RKO (cell line): Measurements from ENCODE around the gene TMEM120B.
"Not testable (repeated sequence)": the region's sequence is repeated elsewhere in the genome, so short reads cannot be mapped to it uniquely, and the experiment has no call there.

Source experiments
- DNase-seq: peaks from one replicate; pipeline ENCODE4 v3.0.0-alpha.2; 2016; ENCODE audit warnings: low spot score

The TMEM120B gene

DNA sequence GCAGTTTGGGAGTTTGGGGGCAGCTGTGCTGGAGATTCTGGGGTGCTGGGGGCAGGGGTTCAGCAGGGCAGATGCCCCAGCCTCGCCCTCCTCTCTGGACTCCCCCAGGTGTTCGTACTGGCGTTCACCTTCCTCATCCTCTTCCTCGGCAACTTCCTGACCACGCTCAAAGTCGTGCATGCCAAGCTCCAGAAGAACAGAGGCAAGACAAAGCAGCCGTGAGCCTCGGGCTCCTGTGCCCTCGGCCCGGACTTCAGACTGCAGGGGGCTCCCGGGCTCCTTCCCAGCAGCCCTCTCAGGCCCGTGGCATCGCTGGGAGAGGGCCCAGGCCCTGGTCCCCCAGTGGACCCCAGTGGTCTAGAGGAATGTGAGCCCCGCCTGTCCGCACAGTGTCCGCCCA, 62.9 kb downstream of the TMEM120B start:
- no peak for DNase-seq

- DNase-seq = peak; percentile 73
Observed at GRCh38 chr12:121776190-121777098, 63.9 kb downstream of the TMEM120B start.

DNA sequence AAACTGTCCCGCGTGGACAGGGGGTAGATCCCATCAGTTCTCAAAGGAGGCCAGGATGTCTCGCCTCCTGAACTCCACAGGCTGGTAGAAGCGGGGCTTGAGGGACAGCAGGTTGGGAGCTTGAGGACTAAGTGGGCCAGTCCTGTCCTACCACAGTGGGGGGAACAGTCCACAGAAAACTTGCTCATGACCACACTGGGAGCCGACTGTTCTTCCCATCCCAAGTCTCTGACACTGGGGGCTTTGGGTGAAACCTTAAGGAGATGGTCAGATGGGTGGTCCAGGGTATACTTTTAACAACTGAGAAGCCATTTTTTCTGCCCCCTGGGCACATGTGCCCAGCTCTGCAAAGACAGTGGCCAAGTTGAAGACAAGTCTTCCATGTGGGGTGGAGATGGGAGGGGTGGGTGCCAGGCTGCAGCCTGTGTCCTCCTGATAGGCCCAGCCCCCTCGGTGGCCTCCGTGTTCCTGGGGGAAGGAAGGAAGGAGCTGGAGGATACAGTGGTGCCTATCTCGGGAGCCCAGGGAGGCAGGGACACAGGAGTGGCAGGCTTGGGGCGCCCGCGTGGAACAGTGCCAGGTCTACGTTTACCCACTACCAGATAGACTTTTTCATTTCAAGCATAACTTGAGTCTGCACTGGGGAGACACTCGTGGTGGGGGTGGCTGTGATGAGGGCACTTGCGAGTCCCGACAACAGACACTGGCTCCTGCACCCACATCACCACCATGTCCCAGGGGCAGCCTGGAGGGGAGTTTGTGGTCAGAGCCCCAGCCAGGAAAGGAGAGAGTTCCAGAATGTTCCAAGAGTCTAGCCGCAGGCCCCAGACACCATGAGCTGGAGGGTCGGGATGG, 66.2 kb downstream of the TMEM120B start:
- no peak for DNase-seq

DNA sequence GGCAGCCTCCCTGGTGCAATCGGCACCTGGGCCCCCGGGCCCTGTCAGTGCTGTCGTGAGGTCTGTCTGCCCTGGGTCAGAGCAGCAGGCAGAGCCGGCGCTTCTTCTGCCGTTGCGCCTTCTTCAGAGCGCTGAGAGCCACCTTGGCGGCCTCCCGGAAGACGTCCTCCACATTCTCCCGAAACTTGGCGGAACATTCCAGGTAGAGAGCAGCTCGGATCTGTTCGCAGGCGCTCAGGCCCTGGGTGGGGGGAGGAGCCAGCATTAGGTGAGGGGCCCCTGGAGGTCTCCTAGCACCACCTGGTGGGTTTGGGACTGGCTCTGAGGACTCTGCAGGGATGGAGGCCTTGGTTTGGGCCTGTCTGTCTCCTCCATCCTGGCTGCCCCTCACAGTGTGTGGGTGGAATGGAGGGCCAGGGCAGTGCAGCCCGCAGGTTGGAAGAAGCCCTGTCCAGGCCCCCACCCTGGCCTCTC, 66.9 kb downstream of the TMEM120B start:
- no peak for DNase-seq

DNA sequence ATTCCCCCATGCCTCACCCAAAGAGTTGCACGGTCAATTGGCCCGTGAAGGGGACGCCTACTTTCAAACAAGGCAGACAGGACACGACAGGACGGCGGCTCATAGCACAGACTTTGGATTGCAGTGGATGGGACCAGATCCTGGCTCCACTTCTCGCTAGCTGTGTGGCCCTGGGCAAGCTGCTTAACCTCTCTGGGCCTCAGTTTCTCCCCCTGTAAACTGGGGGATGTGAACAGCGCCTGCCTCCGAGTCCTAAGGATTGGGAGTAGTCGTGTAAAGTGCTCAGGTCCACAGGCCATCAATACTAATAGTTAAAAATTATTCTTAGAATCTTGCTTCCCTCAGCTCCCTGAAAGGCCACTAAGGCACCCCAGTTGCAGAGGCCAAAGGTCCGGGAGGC, 67.9 kb downstream of the TMEM120B start:
- DNase-seq = no peak

DNA sequence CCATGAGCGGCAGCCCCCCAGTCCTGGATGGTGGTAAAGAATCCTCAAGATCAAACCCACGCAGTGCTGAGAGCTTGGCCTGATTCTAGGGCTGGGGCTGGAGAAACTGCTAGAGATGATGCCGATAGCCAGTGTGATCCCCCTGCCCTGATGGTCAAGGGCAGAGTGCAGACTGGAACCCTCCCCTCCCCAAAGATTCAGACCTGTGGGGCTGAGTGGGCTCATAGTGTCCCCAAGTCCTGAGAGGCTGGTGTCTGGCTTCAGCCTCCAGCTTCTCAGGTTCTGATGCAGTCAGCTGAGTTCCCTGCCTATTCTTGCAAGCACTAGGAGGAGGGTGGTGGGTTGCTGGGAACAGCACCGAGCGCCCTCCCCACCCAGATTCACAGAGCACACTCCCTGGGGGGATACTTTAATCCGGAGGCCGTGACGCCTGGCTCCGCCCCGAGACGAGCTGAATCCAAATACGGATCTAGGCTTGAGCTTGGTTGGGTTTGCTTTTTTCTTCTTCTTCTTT, 69.0 kb downstream of the TMEM120B start:
- no peak for DNase-seq

DNA sequence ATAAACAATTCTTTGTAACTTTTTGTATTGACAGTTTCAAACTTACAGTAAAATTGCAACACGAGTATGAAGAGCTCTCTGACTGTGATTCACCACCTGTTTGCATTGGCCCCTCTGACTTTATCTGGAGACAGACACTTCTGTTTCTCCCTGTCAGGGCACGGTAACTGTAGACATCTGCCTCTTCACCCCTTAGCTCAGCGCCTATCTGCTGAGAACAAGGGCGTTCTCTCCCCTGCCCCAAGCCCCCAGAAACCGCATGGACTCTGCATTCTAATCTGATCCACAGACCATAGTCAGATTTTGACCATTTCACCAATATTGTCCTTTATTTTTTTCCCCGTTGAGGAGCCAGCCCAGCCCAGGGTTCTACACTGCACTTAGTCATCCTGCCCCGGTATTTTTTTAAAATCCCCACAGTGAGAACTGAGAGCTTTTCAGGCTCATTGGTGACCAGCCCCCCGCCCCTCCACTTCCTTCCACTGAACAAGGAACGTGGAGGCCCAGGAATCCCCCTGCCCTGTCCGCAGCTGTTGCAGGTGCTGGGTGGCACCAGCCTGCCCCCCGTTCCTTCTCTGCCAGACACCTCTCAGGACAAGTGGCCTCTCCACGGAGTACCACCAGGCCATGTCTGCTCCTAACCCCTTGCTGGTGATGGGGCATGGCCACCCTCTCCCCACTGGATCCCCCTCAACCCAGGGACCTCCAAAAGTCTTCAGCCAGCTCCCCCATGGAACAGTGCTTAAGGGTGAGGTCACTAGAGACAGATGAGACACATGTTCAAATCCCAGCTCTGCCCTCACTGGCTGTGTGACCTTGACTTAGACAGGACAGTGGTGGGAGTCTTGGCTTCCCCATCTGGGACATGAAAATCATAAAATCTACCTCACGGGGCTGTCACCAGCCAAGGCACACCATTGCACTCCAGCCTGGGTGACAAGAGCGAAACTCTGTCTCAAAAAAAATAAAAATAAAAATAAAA, 69.7 kb downstream of the TMEM120B start:
- DNase-seq = no peak

DNA sequence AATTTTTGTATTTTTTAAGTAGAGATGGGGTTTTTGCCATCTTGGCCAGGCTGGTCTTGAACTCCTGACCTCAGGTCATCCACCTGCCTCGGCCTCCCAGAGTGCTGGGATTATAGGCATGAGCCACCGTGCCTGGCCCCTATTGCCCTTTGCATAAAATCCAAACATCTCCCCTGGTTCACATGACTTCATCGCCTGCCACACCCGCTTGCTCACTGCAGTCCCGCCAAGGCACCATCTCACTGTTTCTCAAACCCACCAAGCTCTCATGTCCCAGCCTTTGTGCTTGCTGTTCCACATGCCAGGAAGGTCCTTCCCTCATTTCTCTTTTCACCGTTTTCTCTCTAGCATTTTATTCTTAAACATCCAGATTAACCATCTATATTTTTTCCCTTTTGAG, 71.2 kb downstream of the TMEM120B start:
- no peak for DNase-seq

DNA sequence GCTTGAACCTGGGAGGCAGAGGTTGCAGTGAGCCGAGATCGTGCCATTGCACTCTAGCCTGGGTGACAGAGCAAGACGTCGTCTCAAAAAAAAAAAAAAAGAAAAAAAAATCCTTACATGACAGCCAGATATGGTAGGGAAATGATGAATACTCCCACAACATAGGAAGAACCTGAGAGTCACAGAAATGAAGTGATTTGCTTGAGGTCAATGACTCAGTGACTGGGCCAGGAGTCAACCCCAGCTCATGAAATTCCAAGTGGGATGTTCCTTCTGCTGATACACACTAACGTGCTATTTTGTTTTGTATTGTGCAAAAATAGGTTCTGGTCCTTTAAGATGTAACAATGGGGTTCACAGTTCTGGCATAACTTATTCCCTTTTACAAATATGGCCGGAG, 71.9 kb downstream of the TMEM120B start:
- peak; percentile 99 for DNase-seq

DNA sequence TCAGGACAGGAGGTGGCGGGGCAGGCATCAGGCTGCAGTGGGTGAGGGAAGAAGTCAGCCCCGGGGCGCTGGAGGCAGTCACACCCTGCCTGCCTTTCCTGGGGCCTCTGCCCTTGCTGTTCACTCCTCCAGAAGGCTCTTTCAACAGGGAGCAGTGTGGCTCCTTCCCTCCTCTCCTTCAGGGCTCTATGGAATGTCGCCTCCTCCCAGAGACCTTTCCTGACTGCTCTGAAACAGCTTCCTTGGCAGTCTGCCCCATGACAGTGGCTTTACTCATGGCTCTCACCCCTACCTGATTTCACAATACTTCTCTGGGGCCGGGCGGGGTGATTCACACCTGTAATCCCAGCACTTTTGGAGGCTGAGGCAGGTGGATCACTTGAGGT, 73.9 kb downstream of the TMEM120B start:
- peak; percentile 94 for DNase-seq

GRCh38 chr12:121787063-121788025, 74.8 kb downstream of the TMEM120B start:
- DNase-seq = no peak

DNA sequence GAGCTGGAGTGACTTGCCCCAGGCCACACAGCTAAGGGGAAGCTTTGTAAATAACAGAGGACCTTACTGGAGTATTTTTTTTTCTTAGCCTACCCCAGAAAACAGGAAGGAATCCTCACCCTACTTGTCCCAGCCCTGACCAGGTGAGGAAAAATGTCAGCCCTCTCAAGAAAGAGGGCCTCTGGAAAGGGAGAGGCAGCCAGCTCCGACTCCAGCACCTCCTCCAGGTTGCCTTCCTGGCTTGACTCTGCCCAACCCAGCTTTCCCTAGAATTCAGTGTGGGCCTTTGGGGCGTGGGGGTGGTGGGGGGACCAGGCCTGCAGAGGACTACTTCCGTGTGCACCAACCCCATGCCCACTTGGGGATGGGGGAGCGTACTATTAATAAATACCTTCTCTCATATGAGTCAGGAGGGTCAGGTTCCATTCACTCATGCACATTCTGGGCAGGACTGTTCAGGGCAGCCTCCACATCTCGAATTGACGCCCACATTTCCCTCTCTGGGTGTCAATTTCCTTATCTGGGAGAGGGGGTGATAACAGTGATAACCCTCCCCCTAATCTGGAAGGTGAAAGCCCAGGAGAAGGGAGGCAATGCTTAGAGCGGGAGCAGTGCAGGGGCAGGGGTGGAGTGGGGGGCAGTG, 75.7 kb downstream of the TMEM120B start:
- DNase-seq = no peak

DNA sequence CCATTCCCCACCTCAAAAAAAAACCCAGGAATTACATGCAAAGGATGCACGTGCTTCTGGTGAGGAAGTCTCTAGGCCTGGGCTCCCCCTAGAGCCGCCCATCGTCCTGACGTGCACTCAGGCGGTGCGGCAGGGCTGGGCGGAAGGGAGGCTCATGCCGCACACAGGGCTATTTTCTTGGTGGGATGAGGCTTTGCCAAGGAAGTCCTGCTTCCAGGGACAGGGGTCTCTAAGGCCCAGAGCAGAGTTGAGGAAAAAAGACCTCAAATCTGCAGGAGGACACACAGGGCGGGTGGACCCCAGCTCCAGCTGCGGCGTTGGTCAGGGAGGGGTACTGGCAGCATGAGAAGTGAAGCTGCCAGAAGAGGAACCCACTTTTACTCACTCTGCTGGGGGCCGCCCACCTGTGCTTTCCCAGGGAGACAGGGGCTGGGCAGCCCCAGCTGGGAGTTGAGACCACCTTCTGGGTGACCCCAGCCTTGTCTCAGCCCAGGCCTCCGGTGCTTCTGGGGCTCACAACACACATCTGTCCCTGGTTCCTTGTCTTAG, 76.8 kb downstream of the TMEM120B start:
- no peak for DNase-seq

DNA sequence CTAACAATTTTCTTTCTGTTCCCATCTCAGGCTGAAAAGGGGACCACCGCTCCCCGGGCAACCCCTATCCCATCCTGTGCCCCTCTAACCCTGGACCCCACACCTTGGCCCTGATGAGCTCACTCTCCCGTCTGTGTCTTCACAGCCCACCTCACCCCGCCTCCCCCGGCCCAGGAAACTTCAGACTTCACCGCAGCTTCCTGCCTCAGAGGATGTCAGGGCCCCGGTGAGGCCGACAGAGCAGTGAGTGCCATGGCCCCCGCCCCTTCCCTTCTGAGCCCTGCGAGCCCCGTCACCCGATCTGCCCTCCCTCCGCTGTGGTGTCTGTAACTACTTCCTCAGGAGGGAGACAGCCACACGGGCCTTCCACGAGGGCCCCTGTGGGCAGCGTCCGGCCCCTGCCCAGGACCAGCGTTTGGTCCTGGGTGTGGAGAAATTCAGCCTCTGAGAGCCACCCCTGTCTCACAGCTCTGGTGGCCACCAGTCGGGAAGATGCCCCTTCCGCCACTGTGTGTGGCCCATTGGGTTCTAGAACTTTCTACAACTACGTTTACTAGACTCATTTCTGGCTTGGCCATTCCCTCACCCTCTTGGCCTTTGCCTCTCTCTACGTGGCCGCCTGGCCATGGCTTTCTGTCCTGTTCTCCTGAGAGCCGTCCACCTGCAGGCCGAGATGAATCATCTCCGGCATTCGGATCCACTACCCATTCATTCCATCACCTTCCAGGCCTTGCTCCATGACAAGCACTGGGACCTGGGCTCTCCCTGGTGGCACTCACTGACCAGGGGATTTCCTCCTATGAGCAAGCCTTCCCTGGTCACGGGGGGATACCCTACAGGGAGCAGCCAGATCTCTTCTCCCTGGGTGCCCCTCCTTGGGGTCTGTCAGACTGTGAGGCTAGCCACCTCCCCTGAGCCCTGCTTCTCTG, 77.5 kb downstream of the TMEM120B start:
- no peak for DNase-seq

- DNase-seq = not testable (repeated sequence)
Observed at GRCh38 chr12:121790785-121791184, 78.2 kb downstream of the TMEM120B start.

DNA sequence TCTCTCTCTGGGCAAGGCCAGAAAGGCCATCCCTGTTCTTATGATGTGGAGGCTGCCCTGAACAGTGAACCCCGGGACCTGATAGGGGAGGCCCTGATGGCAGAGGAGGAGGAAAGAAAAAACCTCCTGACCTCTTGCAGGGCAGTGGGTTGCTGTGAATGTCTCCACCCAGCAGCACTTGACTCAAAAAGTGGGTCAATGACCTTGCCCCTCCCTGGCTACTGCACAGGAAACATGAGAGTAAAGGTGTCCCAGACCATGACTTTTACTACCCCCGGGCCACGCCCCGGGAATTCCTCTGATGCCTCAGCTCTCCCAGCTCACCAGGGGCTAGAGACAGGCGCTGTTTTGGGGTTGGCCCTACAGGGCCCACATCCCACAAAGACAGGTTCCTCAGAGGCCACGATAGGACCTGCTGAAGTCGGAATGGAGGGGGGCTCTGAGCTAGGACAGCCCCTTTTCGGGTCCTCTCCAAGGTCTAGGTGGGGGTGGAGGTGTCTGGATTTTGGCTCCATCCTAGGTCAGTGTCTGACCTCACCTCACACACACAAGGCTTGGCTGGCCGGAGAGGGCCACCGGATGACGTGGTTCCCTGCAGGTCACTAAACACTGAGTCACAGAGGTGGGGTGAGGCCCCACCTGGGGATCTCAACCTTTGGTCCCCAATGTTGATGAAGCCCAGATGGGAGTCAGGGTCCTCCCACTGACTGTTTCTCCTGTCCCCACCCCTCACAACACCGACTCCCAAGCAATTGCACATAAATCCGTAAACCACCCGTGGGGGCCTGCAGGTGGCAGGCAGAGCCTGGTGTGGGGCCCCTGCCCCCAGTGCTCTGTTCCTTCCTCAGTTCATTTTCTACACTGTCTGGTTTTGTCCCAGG, 79.4 kb downstream of the TMEM120B start:
- peak; percentile 72 for DNase-seq
